SU-DHL-6 (cell line): ENCODE data around the gene HS2ST1.

Experiments used
- CTCF ChIP-seq: fragments of 200-600 bp; sonication (generic); IDR thresholded peaks from one replicate; pipeline ENCODE4 v1.5.1; 2017; ENCODE audit warnings: antibody characterized with exemption, mild to moderate bottlenecking, low read length, moderate library complexity; ENCODE audit not compliant: insufficient read depth, poor library complexity, severe bottlenecking
- EZH2phosphoT487 ChIP-seq: fragments of 200-600 bp; sonication (generic), shearing (Covaris generic); conservative IDR thresholded peaks from 2 replicates; pipeline ENCODE4 v1.6.1; 2018; ENCODE audit warnings: mild to moderate bottlenecking, antibody characterized with exemption, low read length, moderate library complexity, mixed read lengths

GRCh38 chr1:86926883-86927282 is 12.4 kb downstream of the HS2ST1 start:
- no peak for TF ChIP-seq CTCF
- no peak for TF ChIP-seq EZH2phosphoT487
